Measurements from ENCODE around the gene KCNT2. TPM values are rescaled to one million over a fixed set of nuclear protein-coding genes. Genes with fewer than 3 reads are reported as not detected.
"Not testable (repeated sequence)": the region's sequence is repeated elsewhere in the genome, so short reads cannot be mapped to it uniquely, and the experiment has no call there.

The KCNT2 gene
- polyA plus RNA-seq, 1 experiment, result 2.0 TPM

DNA sequence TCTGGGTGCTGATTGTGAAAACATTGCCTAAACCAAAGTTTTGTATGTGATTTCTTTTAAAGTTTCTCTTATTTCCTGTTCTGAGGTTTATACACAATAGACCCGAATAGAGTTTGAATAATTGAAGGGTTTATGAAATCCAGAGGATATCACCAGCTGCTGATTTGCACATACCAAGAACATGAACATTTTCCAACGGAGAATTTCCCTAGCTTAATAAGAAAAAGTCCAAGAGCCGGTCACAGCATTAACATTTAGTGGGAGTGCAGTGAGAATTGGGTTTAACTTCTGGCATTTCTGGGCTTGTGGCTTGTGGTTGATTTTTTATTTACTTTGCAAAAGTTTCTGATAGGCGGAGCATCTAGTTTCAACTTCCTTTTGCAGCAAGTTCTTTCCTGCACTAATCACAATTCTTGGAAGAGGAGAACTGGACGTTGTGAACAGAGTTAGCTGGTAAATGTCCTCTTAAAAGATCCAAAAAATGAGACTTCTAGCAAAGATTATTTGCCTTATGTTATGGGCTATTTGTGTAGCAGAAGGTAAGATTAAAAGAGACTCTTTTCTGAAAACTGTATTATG, 43.5 kb upstream of the KCNT2 start, which contains the start of gene CFH:
CFH (plus strand) TSS at position 407 of the 579 bp plus-strand sequence; CDS start at position 482, 75 bp downstream.
- Histone ChIP-seq H3K27me3 (ENCODE audit: control insufficient read depth, insufficient read depth, low read length) (no peaks in the 10 kb centered on the region), H3K4me3 (ENCODE audit: low read depth, low read length) (peak within 1 kb of the TSS; percentile 28), H3K9me3 (ENCODE audit: control insufficient read depth, insufficient read depth, low read length) (no peaks in the 10 kb centered on the region), H3K27ac (ENCODE audit: low read depth, low read length) (no peak within 1 kb of the TSS)
- peak; percentile 71 for DNase-seq (ENCODE audit: low read depth, low spot score)
- TF ChIP-seq, protein P1, sequence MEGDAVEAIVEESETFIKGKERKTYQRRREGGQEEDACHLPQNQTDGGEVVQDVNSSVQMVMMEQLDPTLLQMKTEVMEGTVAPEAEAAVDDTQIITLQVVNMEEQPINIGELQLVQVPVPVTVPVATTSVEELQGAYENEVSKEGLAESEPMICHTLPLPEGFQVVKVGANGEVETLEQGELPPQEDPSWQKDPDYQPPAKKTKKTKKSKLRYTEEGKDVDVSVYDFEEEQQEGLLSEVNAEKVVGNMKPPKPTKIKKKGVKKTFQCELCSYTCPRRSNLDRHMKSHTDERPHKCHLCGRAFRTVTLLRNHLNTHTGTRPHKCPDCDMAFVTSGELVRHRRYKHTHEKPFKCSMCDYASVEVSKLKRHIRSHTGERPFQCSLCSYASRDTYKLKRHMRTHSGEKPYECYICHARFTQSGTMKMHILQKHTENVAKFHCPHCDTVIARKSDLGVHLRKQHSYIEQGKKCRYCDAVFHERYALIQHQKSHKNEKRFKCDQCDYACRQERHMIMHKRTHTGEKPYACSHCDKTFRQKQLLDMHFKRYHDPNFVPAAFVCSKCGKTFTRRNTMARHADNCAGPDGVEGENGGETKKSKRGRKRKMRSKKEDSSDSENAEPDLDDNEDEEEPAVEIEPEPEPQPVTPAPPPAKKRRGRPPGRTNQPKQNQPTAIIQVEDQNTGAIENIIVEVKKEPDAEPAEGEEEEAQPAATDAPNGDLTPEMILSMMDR (IDR thresholded peaks at IDR 0.05; ENCODE audit: low read depth, low read length), result no peak
- ChIA-PET CTCF (interaction anchor here (0.6 to 1.1 kb wide), 2 partner anchors 9 kb away, joined by 4 to 7 read pairs; no protein-coding TSS in a partner anchor), POLR2A (interaction anchor here (0.6 kb wide), 1 partner anchor 13 kb away, joined by 6 read pairs; no protein-coding TSS in a partner anchor)

DNA sequence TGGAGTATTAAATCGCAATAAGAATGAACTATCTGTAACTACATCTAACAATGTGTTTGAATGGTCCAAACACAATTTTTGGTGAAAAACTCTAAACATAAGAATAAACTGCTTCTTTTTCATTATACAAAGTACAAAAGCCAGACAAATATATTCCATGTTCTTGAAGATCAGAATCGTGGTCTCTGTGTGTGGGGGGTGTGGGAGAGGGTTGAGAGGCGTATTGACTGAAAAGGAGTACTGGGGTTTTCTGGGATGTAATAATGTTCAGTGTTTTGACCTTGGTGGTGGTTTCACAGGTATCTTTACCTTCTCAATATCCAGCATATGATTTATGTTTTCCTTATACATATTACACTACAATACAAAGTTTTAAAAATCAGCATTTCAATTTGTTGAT, 42.8 kb upstream of the KCNT2 start:
- CTCF ChIA-PET, result interaction anchor here (0.6 to 2.1 kb wide), 2 partner anchors 10 kb away, joined by 4 to 7 read pairs; no protein-coding TSS in a partner anchor

DNA sequence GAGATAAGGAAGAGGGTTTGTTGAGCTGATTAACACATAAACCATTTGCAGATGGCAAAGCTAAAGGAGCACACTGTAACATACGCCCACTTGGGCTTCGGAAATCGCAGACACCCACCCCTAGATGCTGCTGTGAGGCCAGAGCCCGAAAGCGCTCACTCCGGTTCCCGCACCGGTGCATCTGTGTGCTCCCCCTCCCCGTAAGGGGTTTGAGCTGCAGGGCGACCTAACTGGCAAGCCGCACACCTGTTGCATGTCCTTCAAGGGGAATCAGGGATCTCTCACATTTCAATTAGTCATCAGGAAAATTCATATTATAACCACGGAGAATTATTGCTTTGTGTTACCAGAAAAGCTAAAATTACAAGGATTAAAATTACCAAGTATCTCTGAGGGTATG, 42.2 kb upstream of the KCNT2 start:
- CTCF ChIA-PET, result interaction anchor here (2.1 kb wide), 1 partner anchor 11 kb away, joined by 7 read pairs; no protein-coding TSS in a partner anchor
- POLR2A ChIA-PET, result no interaction called here
- TF ChIP-seq, protein P1 (IDR thresholded peaks at IDR 0.05; ENCODE audit: low read depth, low read length), result no peak
- Histone ChIP-seq H3K9me3 (ENCODE audit: control insufficient read depth, insufficient read depth, low read length) (no peaks in the 10 kb centered on the region), H3K4me3 (ENCODE audit: low read depth, low read length) (no peak overlapping the region), H3K27ac (ENCODE audit: low read depth, low read length) (no peak overlapping the region), H3K27me3 (ENCODE audit: control insufficient read depth, insufficient read depth, low read length) (no peaks in the 10 kb centered on the region)
- DNase-seq (ENCODE audit: low read depth, low spot score), result no peak

More for the DNA sequence above, 42.8 kb upstream of the KCNT2 start:
- POLR2A ChIA-PET, result interaction anchor here (0.6 kb wide), 1 partner anchor 13 kb away, joined by 6 read pairs; no protein-coding TSS in a partner anchor
- no peak for DNase-seq (ENCODE audit: low read depth, low spot score)
- Histone ChIP-seq H3K27me3 (ENCODE audit: control insufficient read depth, insufficient read depth, low read length) (no peaks in the 10 kb centered on the region), H3K4me3 (ENCODE audit: low read depth, low read length) (no peak overlapping the region; the same call in 1 of the 2 replicates), H3K27ac (ENCODE audit: low read depth, low read length) (no peak overlapping the region), H3K9me3 (ENCODE audit: control insufficient read depth, insufficient read depth, low read length) (no peaks in the 10 kb centered on the region)
- TF ChIP-seq, protein P1 (IDR thresholded peaks at IDR 0.05; ENCODE audit: low read depth, low read length), result no peak

DNA sequence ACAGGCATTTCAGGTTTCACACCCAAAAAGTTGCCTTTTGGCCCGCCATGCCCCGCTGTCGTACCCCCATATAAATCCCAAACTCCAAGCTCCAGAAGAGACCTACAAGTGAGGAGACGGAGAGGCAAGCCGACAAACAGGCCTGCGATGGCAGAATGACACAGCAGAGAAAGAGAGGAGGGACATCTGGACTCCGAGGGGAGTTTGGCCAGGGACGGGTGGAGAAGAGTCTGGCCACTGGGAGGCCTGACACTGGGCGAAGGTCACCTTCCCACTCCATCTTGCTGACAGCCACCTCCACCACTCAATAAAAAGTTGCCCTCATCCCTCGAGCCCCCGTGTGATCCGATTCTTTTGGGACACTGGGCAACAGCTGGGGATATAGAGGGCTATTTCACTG, 41.8 kb upstream of the KCNT2 start:
- Histone ChIP-seq H3K27me3 (ENCODE audit: control insufficient read depth, insufficient read depth, low read length) (no peaks in the 10 kb centered on the region), H3K4me3 (ENCODE audit: low read depth, low read length) (no peak overlapping the region), H3K27ac (ENCODE audit: low read depth, low read length) (no peak overlapping the region), H3K9me3 (ENCODE audit: control insufficient read depth, insufficient read depth, low read length) (no peaks in the 10 kb centered on the region)
- ChIA-PET CTCF (interaction anchor here (2.1 kb wide), 1 partner anchor 11 kb away, joined by 7 read pairs; no protein-coding TSS in a partner anchor), POLR2A (no interaction called here)
- TF ChIP-seq, protein P1 (IDR thresholded peaks at IDR 0.05; ENCODE audit: low read depth, low read length), result no peak
- no peak for DNase-seq (ENCODE audit: low read depth, low spot score)

- POLR2A ChIA-PET, result no interaction called here
- CTCF ChIA-PET, result interaction anchor here (0.6 to 2.0 kb wide), 3 partner anchors 15 to 268 kb away, joined by 3 to 5 read pairs (median 3); no protein-coding TSS in a partner anchor
Observed at GRCh38 chr1:196640976-196641375, 32.7 kb upstream of the KCNT2 start.

GRCh38 chr1:196639291-196639690, 31.1 kb upstream of the KCNT2 start:
- POLR2A ChIA-PET; DNase-seq (ENCODE audit: low read depth, low spot score); H3K27ac ChIP-seq (ENCODE audit: low read depth, low read length); H3K9me3 ChIP-seq (ENCODE audit: control insufficient read depth, insufficient read depth, low read length); H3K4me3 ChIP-seq (ENCODE audit: low read depth, low read length); H3K27me3 ChIP-seq (ENCODE audit: control insufficient read depth, insufficient read depth, low read length): not testable (repeated sequence)
- CTCF ChIA-PET, result interaction anchor here (0.8 kb wide), 1 partner anchor 267 kb away, joined by 3 read pairs; no protein-coding TSS in a partner anchor

More at GRCh38 chr1:196640976-196641375, 32.7 kb upstream of the KCNT2 start:
- Histone ChIP-seq H3K27ac (ENCODE audit: low read depth, low read length) (no peak overlapping the region), H3K4me3 (ENCODE audit: low read depth, low read length) (no peak overlapping the region), H3K9me3 (ENCODE audit: control insufficient read depth, insufficient read depth, low read length) (no peaks in the 10 kb centered on the region), H3K27me3 (ENCODE audit: control insufficient read depth, insufficient read depth, low read length) (no peaks in the 10 kb centered on the region)
- TF ChIP-seq, protein P1 (IDR thresholded peaks at IDR 0.05; ENCODE audit: low read depth, low read length), result no peak
- DNase-seq (ENCODE audit: low read depth, low spot score), result no peak
